Stimulated activated CD4-positive, alpha-beta T cell treated with anti-CD3 and anti-CD28 coated beads, TNF-alpha, amount 100 ng/mL, for 24 hours (primary cell): Measurements from ENCODE around the gene TMEM184A.
A peak's percentile ranks its signal among the peaks of the same experiment; 100 is the strongest.
"Not testable (repeated sequence)": the region's sequence is repeated elsewhere in the genome, so short reads cannot be mapped to it uniquely, and the experiment has no call there.

Experiments used
- DNase-seq, 3 experiments: peaks; one replicate each; pipeline ENCODE4 v3.0.0-alpha.2; 2020; ENCODE audit warnings: low read depth in 3 of 3

Gene TMEM184A

GRCh38 chr7:1590476-1590875, 34.5 kb upstream of the TMEM184A start:
- no peak for DNase-seq

GRCh38 chr7:1588978-1589377, 33.0 kb upstream of the TMEM184A start:
- DNase-seq: no peak

- no peak for DNase-seq
Measured at GRCh38 chr7:1587738-1588137, 31.7 kb upstream of the TMEM184A start.

GRCh38 chr7:1586827-1587705, 31.1 kb upstream of the TMEM184A start:
- no peak for DNase-seq

- no peak for DNase-seq
Measured at GRCh38 chr7:1586126-1586826, 30.3 kb upstream of the TMEM184A start.

GRCh38 chr7:1585142-1585981, 29.4 kb upstream of the TMEM184A start:
- DNase-seq: no peak

- DNase-seq: no peak
Measured at GRCh38 chr7:1584700-1585099, 28.7 kb upstream of the TMEM184A start.

GRCh38 chr7:1583241-1583930, 27.4 kb upstream of the TMEM184A start:
- DNase-seq: not testable (repeated sequence)

- no peak for DNase-seq
Measured at GRCh38 chr7:1580422-1581030, 24.5 kb upstream of the TMEM184A start.

- DNase-seq: peak; percentile 48 to 68 (median 57)
Measured at GRCh38 chr7:1579481-1580421, 23.7 kb upstream of the TMEM184A start.

- no peak for DNase-seq
Measured at GRCh38 chr7:1578513-1578912, 22.5 kb upstream of the TMEM184A start.

- no peak for DNase-seq
Measured at GRCh38 chr7:1576521-1577253, 20.7 kb upstream of the TMEM184A start.

- no peak for DNase-seq
Measured at GRCh38 chr7:1575809-1576208, 19.8 kb upstream of the TMEM184A start.

GRCh38 chr7:1572111-1572822, 16.3 kb upstream of the TMEM184A start:
- DNase-seq: no peak

GRCh38 chr7:1569833-1570632, 14.0 kb upstream of the TMEM184A start, which contains the start of gene PSMG3:
PSMG3 (minus strand) TSS chr7:1570032; CDS start chr7:1569339, 693 bp downstream.
- peak; percentile 77 to 89 (median 83) for DNase-seq

GRCh38 chr7:1569440-1569832, 13.4 kb upstream of the TMEM184A start:
- no peak for DNase-seq

- DNase-seq: peak in 1 of 3 experiments; percentile 34
Measured at GRCh38 chr7:1569016-1569415, 13.0 kb upstream of the TMEM184A start.
